ACC112 (cell line): ENCODE results near the gene ARL14EPL.

Experiments used
- H2AFZ ChIP-seq: fragments of 200-600 bp; sonication (generic); one replicate; pipeline ENCODE4 v1.6.0; 2017; ENCODE audit warnings: antibody characterized with exemption, low read length; ENCODE audit not compliant: unreplicated experiment
- H3K27ac ChIP-seq: fragments of 200-600 bp; sonication (generic); 2 replicates; pipeline ENCODE4 v1.5.1; 2014; ENCODE audit warnings: low read depth, mild to moderate bottlenecking, antibody characterized with exemption, low read length, moderate library complexity
- H3K27me3 ChIP-seq: fragments of 200-600 bp; sonication (generic); 2 replicates; pipeline ENCODE4 v1.6.1; 2014; ENCODE audit warnings: mild to moderate bottlenecking, antibody characterized with exemption, low read length, moderate library complexity, mixed read lengths; ENCODE audit not compliant: insufficient read depth
- H3K36me3 ChIP-seq: fragments of 200-600 bp; sonication (generic); 2 replicates; pipeline ENCODE4 v1.6.1; 2016; ENCODE audit warnings: mild to moderate bottlenecking, antibody characterized with exemption, low read length, moderate library complexity, mixed read lengths; ENCODE audit not compliant: insufficient read depth
- H3K4me1 ChIP-seq: fragments of 200-600 bp; sonication (generic); one replicate; pipeline ENCODE4 v1.6.1; 2016; ENCODE audit warnings: low read length, mixed read lengths; ENCODE audit not compliant: insufficient read depth, unreplicated experiment, control insufficient read depth
- H3K4me3 ChIP-seq: fragments of 200-600 bp; sonication (generic); 2 replicates; pipeline ENCODE4 v1.5.1; 2014; ENCODE audit warnings: mild to moderate bottlenecking, low read depth, low read length
- H3K79me2 ChIP-seq: fragments of 200-600 bp; sonication (generic); one replicate; pipeline ENCODE4 v1.6.0; 2016; ENCODE audit warnings: low read length; ENCODE audit not compliant: control insufficient read depth, unreplicated experiment, insufficient read depth

Gene ARL14EPL

DNA sequence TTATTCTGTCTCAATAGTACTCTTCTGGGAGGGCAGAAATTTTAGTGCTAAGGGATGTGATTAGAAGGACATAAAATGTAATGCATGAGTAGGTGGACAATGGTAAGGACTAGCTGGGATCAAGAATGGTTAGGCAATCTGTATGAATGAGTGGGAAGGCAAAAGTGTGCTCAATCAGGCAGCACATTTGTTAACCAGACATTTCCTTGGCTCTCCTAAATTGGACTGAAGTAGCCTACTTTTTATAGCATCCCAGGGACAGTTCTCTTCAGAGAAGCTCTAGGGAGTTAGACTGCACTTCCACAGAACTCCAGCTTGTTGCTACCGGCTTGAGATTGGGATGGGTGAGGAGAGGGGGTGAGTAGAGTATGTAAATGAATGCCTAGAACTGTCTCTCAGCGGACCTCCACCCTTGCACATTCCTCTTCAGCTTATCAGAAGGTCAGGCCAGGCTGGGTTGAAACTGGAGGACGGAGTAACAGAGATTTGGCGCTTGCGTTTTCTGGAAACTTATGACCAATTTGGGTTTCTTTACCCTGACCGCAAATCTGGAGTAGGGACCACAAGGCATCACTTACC is 19.0 kb upstream of the ARL14EPL start:
- Histone ChIP-seq H3K4me3 (no peak overlapping the region), H3K4me1 (no peaks in the 10 kb centered on the region), H3K36me3 (no peaks in the 10 kb centered on the region), H3K79me2 (no peaks in the 10 kb centered on the region), H2AFZ (no peak overlapping the region), H3K27me3 (no peaks in the 10 kb centered on the region), H3K27ac (no peak overlapping the region)

- Histone ChIP-seq H3K4me1 (no peaks in the 10 kb centered on the region), H3K27ac (no peak overlapping the region), H3K79me2 (no peaks in the 10 kb centered on the region), H3K27me3 (no peaks in the 10 kb centered on the region), H3K4me3 (no peak overlapping the region), H2AFZ (no peak overlapping the region), H3K36me3 (no peaks in the 10 kb centered on the region)
These were observed 18.3 kb upstream of the ARL14EPL start for GRCh38 chr5:116013936-116014335.

GRCh38 chr5:116023619-116024018 is 8.7 kb upstream of the ARL14EPL start:
- Histone ChIP-seq H3K27me3 (no peaks in the 10 kb centered on the region), H2AFZ (no peak overlapping the region), H3K4me3 (no peak overlapping the region), H3K4me1 (no peaks in the 10 kb centered on the region), H3K27ac (no peak overlapping the region), H3K36me3 (no peaks in the 10 kb centered on the region), H3K79me2 (no peaks in the 10 kb centered on the region)

GRCh38 chr5:116025866-116026265 is 6.4 kb upstream of the ARL14EPL start:
- Histone ChIP-seq H3K79me2 (no peaks in the 10 kb centered on the region), H2AFZ (no peak overlapping the region), H3K36me3 (no peaks in the 10 kb centered on the region), H3K4me3 (no peak overlapping the region), H3K4me1 (peaks cover 2% of the 10 kb centered on the region), H3K27me3 (no peaks in the 10 kb centered on the region), H3K27ac (no peak overlapping the region)

DNA sequence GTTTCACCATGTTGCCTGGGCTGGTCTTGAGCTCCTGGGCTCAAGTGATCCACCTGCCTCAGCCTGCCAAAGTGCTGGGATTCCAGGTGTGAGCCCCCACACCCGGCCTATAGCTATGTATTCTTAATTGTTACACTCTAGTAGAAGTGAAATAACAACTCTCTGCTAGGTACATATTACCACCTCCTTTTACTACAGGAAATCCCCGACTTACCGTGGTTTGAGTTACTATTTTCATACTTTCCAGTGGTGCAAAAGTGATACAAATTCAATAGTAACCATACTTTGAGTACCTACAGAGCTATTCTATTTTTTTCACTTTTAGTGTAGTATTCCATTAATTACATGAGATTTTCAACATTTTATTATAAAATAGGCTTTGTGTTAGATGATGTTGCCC is 719 bp downstream of the ARL14EPL start:
- Histone ChIP-seq H2AFZ (no peak overlapping the region), H3K79me2 (no peaks in the 10 kb centered on the region), H3K36me3 (no peaks in the 10 kb centered on the region), H3K27ac (no peak overlapping the region), H3K4me3 (no peak overlapping the region), H3K27me3 (no peaks in the 10 kb centered on the region), H3K4me1 (peaks cover 10% of the 10 kb centered on the region)

DNA sequence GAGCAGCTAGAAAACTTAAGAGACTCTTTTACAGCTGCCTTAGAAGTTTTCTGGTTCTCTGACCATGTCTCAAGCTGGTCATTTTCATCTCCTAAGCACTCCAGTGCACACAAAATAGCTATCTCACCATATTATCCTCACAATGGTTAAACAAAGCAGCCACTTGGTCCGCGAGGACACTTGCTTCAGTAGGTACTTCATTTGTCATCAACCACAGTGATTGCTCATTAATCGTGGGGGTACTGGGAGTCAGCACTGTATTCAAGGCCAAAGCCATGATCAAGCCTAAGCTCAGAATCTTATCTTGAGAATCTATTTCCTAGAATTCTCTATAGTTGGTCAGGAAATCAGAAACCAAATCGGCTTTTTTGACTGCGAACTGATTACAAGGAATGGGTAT is 2.9 kb downstream of the ARL14EPL start:
- peaks cover 10% of the 10 kb centered on the region for H3K4me1 ChIP-seq
- no peak overlapping the region for H3K27ac ChIP-seq
- no peak overlapping the region for H2AFZ ChIP-seq
- no peak overlapping the region for H3K4me3 ChIP-seq
- no peaks in the 10 kb centered on the region for H3K36me3 ChIP-seq
- H3K79me2 ChIP-seq = no peaks in the 10 kb centered on the region
- no peaks in the 10 kb centered on the region for H3K27me3 ChIP-seq

DNA sequence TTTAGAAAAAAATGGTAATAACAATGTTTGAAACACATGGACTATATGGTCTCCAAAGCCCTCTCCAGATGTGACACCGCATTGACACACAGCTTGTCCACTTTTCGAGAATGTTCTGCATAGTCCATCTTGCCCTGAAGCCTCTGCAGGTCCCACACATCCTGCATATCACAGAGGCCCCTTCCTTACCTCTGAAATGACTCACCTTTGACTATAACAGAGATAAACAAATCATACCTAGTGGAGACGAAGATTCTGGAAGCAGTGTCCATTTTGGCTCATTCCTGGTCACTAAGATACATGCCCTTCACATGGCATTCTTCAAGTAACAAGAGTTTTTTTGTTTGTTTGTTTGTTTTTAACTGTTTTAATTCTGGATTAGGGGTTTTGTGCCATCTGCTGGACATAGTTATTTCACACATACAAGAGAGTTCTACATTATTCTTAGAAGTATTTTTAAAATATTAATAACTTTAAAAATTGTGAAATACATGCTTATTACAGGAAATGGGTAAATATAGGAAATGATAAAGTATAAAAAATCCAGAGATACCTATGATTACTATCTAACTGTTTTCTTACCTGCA is 5.1 kb downstream of the ARL14EPL start:
- no peak overlapping the region for H2AFZ ChIP-seq
- no peaks in the 10 kb centered on the region for H3K27me3 ChIP-seq
- no peak overlapping the region for H3K27ac ChIP-seq
- H3K4me1 ChIP-seq = no peaks in the 10 kb centered on the region
- no peaks in the 10 kb centered on the region for H3K79me2 ChIP-seq
- H3K4me3 ChIP-seq = no peak overlapping the region
- no peaks in the 10 kb centered on the region for H3K36me3 ChIP-seq

- Histone ChIP-seq H3K27me3 (no peaks in the 10 kb centered on the region), H3K79me2 (no peaks in the 10 kb centered on the region), H3K4me1 (no peaks in the 10 kb centered on the region), H3K27ac (no peak overlapping the region), H3K36me3 (no peaks in the 10 kb centered on the region), H3K4me3 (no peak overlapping the region), H2AFZ (no peak overlapping the region)
These were observed 6.5 kb downstream of the ARL14EPL start for GRCh38 chr5:116038817-116039216.

DNA sequence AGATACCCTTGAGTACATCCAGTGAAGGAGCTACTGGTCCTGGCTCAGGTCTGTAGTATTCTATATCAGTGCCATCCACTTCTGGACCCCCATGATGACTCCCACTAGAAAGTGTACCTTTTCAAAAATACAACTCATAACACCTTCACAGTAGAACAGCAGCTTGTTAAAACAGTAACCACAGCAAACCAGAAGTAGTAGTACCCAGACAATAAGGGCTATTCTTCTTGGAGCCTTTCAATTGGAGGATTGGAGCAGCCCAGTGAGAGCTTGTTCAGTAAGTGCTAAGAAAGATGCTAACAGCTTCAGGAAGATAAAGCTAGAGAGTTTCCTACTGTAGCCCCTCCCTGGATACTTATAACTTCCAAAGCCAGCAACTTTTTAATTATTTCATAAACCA is 10.1 kb downstream of the ARL14EPL start:
- no peaks in the 10 kb centered on the region for H3K27me3 ChIP-seq
- H3K4me1 ChIP-seq = no peaks in the 10 kb centered on the region
- no peak overlapping the region for H2AFZ ChIP-seq
- no peak overlapping the region for H3K27ac ChIP-seq
- no peaks in the 10 kb centered on the region for H3K36me3 ChIP-seq
- H3K4me3 ChIP-seq = no peak overlapping the region
- no peaks in the 10 kb centered on the region for H3K79me2 ChIP-seq

DNA sequence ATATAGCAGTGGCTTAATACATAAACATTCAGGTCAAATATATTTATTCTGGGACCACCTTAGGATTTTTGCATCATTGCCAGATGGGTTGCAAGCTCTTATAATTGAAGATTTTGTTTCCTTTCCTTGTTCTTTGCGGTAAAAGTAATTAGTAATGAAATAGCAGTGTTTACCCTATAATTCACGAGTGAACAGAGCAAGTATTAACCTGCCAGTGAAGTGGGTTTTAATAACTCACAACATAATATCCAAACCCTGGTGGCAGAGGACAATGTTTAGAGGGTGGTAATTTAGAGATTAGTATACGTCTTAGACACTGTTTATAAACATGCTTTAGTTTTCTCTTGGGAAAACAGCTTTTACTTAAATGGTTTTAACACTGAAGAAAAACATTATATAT is 11.8 kb downstream of the ARL14EPL start:
- H3K27ac ChIP-seq = no peak overlapping the region
- no peak overlapping the region for H3K4me3 ChIP-seq
- H3K36me3 ChIP-seq = no peaks in the 10 kb centered on the region
- H3K4me1 ChIP-seq = no peaks in the 10 kb centered on the region
- no peaks in the 10 kb centered on the region for H3K79me2 ChIP-seq
- H2AFZ ChIP-seq = no peak overlapping the region
- H3K27me3 ChIP-seq = peaks cover 8% of the 10 kb centered on the region; the same call in 1 of the 2 replicates

DNA sequence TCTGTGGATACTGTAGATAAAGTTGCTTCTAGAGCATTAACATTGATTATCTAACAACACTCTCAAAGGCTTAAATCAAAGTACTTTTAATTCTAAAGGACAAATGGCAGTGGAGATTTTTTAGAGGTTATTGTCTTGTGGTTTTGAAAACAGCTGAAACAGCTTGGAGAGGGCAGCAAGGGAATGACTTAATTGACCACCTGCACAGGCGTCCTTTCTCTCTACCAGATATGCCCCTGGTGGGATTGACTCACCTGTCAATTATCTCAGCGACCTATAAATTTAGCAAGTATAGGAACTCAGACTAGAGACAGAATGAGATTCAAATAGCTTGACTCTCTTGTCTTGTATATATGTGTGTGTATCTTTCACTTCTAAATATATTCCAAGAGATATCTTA is 13.5 kb downstream of the ARL14EPL start:
- Histone ChIP-seq H3K27me3 (peaks cover 13% of the 10 kb centered on the region; the same call in 1 of the 2 replicates), H2AFZ (no peak overlapping the region), H3K27ac (no peak overlapping the region), H3K4me1 (no peaks in the 10 kb centered on the region), H3K36me3 (no peaks in the 10 kb centered on the region), H3K79me2 (no peaks in the 10 kb centered on the region), H3K4me3 (no peak overlapping the region)
